Measurements from ENCODE around the gene GHSR. TPM values are rescaled to one million over a fixed set of nuclear protein-coding genes. Genes with fewer than 3 reads are reported as not detected.

The GHSR gene
- total RNA-seq, 1 donor from 2014 or later, result not detected

DNA sequence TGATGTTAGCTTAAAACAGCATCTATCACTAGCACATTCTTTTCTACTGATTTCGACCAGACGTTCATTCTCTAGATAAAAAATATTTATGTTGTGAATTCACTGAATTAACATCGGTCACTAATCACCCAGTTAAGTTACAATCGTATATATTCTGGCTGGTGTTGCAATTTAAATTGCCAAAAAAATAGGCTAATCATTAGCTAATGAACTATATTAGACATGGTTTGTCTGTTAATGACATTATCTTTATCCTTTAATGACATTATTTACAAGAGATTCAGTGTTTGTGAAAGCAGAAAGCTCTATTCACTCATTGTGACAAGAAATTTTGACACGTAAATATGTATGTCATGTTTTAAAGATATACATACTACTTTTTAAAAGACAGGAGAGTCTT, 6.7 kb downstream of the GHSR start:
- Mint-ChIP-seq H3K9me3 (ENCODE audit: unreplicated experiment) (no peaks in the 10 kb centered on the region), H3K27me3 (ENCODE audit: unreplicated experiment) (peaks cover 3% of the 10 kb centered on the region), H3K36me3 (ENCODE audit: unreplicated experiment) (no peaks in the 10 kb centered on the region), H3K4me1 (ENCODE audit: low read depth, unreplicated experiment) (no peaks in the 10 kb centered on the region), H3K27ac (ENCODE audit: unreplicated experiment) (no peak overlapping the region), H3K4me3 (ENCODE audit: unreplicated experiment) (no peak overlapping the region)
- TF ChIP-seq, protein P1, sequence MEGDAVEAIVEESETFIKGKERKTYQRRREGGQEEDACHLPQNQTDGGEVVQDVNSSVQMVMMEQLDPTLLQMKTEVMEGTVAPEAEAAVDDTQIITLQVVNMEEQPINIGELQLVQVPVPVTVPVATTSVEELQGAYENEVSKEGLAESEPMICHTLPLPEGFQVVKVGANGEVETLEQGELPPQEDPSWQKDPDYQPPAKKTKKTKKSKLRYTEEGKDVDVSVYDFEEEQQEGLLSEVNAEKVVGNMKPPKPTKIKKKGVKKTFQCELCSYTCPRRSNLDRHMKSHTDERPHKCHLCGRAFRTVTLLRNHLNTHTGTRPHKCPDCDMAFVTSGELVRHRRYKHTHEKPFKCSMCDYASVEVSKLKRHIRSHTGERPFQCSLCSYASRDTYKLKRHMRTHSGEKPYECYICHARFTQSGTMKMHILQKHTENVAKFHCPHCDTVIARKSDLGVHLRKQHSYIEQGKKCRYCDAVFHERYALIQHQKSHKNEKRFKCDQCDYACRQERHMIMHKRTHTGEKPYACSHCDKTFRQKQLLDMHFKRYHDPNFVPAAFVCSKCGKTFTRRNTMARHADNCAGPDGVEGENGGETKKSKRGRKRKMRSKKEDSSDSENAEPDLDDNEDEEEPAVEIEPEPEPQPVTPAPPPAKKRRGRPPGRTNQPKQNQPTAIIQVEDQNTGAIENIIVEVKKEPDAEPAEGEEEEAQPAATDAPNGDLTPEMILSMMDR (IDR thresholded peaks at IDR 0.05; ENCODE audit: partially characterized antibody, unreplicated experiment), result no peak
- no peak for DNase-seq

DNA sequence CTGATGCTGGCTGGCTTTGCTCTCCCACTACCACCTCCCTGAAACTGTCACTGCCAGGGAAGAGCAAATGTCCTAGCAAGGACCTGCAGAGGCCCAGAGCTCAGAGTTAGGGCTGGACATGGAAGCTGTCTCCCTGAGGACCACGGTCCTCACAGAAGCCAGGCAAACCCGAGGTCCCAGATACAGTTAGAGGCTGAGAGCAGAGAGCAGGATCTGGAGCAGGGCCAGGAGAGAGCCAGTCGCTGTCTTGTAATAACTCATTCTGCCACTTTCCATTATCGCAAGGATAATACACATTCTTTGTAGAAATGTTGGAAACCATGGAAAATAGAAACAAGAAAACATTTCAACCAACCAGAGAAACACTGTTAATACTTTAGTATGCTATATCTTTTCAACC, 10.1 kb downstream of the GHSR start:
- Mint-ChIP-seq H3K4me1 (ENCODE audit: low read depth, unreplicated experiment) (no peaks in the 10 kb centered on the region), H3K36me3 (ENCODE audit: unreplicated experiment) (peaks cover 8% of the 10 kb centered on the region), H3K4me3 (ENCODE audit: unreplicated experiment) (no peak overlapping the region), H3K27ac (ENCODE audit: unreplicated experiment) (no peak overlapping the region), H3K27me3 (ENCODE audit: unreplicated experiment) (no peaks in the 10 kb centered on the region), H3K9me3 (ENCODE audit: unreplicated experiment) (peaks cover 4% of the 10 kb centered on the region)
- TF ChIP-seq, protein P1 (IDR thresholded peaks at IDR 0.05; ENCODE audit: partially characterized antibody, unreplicated experiment), result no peak
- DNase-seq, result no peak

DNA sequence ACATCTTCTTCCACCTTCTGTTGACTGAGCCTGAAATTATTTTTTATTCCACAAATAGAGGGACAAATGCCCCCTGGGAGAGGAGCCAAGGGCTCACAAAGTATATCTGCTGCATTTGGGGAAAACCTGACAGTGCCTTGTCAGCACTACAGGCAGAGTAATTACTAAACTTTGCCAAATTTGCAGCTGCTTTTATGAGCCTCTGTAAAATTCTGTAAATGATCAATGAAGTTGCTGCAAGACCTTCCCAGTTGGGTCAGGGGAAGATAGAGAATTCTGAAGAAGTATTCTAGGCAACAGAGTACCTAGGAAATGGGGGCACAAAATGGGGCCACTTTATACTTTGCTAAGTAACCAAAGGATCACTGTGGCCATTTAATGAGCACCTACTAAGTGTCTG, 10.5 kb downstream of the GHSR start:
- H3K36me3 Mint-ChIP-seq (ENCODE audit: unreplicated experiment), result peaks cover 8% of the 10 kb centered on the region
- TF ChIP-seq, protein P1 (IDR thresholded peaks at IDR 0.05; ENCODE audit: partially characterized antibody, unreplicated experiment), result no peak

DNA sequence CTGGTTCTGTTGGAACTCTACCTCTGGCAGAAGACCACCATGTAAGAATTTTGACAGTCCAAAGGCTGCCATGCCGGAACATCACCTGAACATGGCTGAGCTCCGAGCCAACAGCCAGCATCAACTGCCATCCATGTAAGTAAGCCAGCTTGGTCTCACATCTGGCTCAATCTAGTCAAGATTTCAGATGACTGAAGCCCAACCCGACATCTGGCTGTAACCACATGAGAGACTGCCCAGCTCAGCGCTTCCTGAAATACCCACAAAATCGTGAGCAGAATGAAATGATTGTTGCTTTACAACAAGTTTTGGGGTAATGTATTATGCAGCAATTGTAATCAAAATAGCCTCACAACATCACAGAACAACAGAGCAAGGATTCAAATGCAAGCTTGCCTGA, 32.9 kb downstream of the GHSR start:
- Mint-ChIP-seq H3K9me3 (ENCODE audit: unreplicated experiment) (no peaks in the 10 kb centered on the region), H3K36me3 (ENCODE audit: unreplicated experiment) (no peaks in the 10 kb centered on the region)

More for the DNA sequence above, 10.5 kb downstream of the GHSR start:
- Mint-ChIP-seq H3K27me3 (ENCODE audit: unreplicated experiment) (no peaks in the 10 kb centered on the region), H3K27ac (ENCODE audit: unreplicated experiment) (no peak overlapping the region), H3K4me3 (ENCODE audit: unreplicated experiment) (no peak overlapping the region), H3K9me3 (ENCODE audit: unreplicated experiment) (peaks cover 4% of the 10 kb centered on the region), H3K4me1 (ENCODE audit: low read depth, unreplicated experiment) (no peaks in the 10 kb centered on the region)
- no peak for DNase-seq

DNA sequence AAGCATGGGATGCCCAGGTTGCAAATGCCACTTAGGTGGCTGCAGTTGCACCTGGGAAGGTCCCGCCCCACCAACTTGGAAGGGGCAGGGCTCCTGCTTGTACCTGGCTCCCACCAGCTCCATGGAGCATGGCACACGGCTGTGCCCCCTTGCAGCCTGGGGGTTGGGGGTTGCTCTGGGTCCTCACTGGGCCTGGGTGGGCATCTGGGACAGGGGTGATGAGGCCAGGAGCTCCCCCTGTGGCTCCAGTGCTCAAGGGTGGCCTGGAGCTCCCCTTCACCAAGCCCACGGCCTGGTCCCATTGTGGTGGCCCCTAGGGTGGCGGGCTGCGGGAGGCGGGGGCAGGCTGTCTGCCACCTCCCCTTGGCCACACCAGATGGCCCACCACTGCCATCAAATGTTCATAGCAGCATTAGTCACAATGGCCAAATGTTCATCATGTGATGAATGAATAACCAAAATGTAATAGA, 36.7 kb downstream of the GHSR start:
- TF ChIP-seq, protein P1 (IDR thresholded peaks at IDR 0.05; ENCODE audit: partially characterized antibody, unreplicated experiment), result no peak
- no peak for DNase-seq
- H3K4me3 Mint-ChIP-seq (ENCODE audit: unreplicated experiment), result no peak overlapping the region
- H3K9me3 Mint-ChIP-seq (ENCODE audit: unreplicated experiment), result no peaks in the 10 kb centered on the region
- H3K27ac Mint-ChIP-seq (ENCODE audit: unreplicated experiment), result no peak overlapping the region
- no peaks in the 10 kb centered on the region for H3K36me3 Mint-ChIP-seq (ENCODE audit: unreplicated experiment)
- peaks cover 1% of the 10 kb centered on the region for H3K27me3 Mint-ChIP-seq (ENCODE audit: unreplicated experiment)
- no peaks in the 10 kb centered on the region for H3K4me1 Mint-ChIP-seq (ENCODE audit: low read depth, unreplicated experiment)

More for the DNA sequence above, 32.9 kb downstream of the GHSR start:
- Mint-ChIP-seq H3K27me3 (ENCODE audit: unreplicated experiment) (peaks cover 1% of the 10 kb centered on the region), H3K4me3 (ENCODE audit: unreplicated experiment) (no peak overlapping the region), H3K27ac (ENCODE audit: unreplicated experiment) (no peak overlapping the region), H3K4me1 (ENCODE audit: low read depth, unreplicated experiment) (no peaks in the 10 kb centered on the region)
- TF ChIP-seq, protein P1 (IDR thresholded peaks at IDR 0.05; ENCODE audit: partially characterized antibody, unreplicated experiment), result no peak
- DNase-seq, result no peak

Measured in glutamatergic neuron (in vitro differentiated cells).